Heart right ventricle (tissue), 16 donors: ENCODE measurements around the gene IQCB1. TPM values are rescaled to one million over a fixed set of nuclear protein-coding genes. Genes with fewer than 3 reads are reported as not detected.

Experiments
- ATAC-seq, 8 donors: fragments of 200-7000 bp; cut with Tn5 transposase; one replicate each; pipeline ENCODE4 v1.9.1; 2020; ENCODE audit warnings: mild to moderate bottlenecking in 8 of 8, moderate library complexity in 8 of 8, moderate number of reproducible peaks in 1 of 8
- DNase-seq, 2 donors: peaks; one replicate each; pipeline ENCODE4 v3.0.0-alpha.2; 2020
- H3K27ac ChIP-seq, 10 donors: fragments of 200-600 bp; sonication (generic) in 2 of 10; one replicate each; pipeline versions ENCODE4 v1.5.0 to v1.8.0; 2020 to 2022; ENCODE audit warnings: mild to moderate bottlenecking in 3 of 10
- H3K27me3 ChIP-seq, 7 donors: fragments of 200-600 bp; one replicate each; pipeline ENCODE4 v1.8.0; 2021 to 2022; ENCODE audit warnings: mild to moderate bottlenecking in 2 of 7
- H3K36me3 ChIP-seq, 9 donors: fragments of 200-600 bp; sonication (generic) in 1 of 9; one replicate each; pipeline versions ENCODE4 v1.5.0 to v1.8.0; 2020 to 2022; ENCODE audit warnings: mild to moderate bottlenecking in 2 of 9
- H3K4me1 ChIP-seq, 9 donors: fragments of 200-600 bp; sonication (generic) in 1 of 9; one replicate each; pipeline versions ENCODE4 v1.5.0 to v1.8.0; 2020 to 2022; ENCODE audit warnings: mild to moderate bottlenecking in 4 of 9
- H3K4me3 ChIP-seq, 10 donors: fragments of 200-600 bp; sonication (generic) in 2 of 10; one replicate each; pipeline versions ENCODE4 v1.5.0 to v1.8.0; 2020 to 2022; ENCODE audit warnings: mild to moderate bottlenecking in 7 of 10, moderate library complexity in 2 of 10
- H3K9me3 ChIP-seq, 11 donors: fragments of 200-600 bp in 10 of 11; sonication (generic) in 2 of 11; one replicate each; pipeline versions ENCODE4 v1.5.0 to v1.8.0; 2013 to 2022; ENCODE audit warnings: mild to moderate bottlenecking in 2 of 11, control low read depth in 1 of 11, moderate library complexity in 1 of 11
- CTCF ChIP-seq, 9 donors: fragments of 200-600 bp; sonication (generic) in 2 of 9; IDR thresholded peaks; one replicate each; pipeline versions ENCODE4 v1.5.0 to v1.8.0; 2021 to 2022; ENCODE audit warnings: antibody characterized with exemption in 9 of 9, mild to moderate bottlenecking in 5 of 9, moderate library complexity in 1 of 9
- WGBS, 2 donors: extraction: QIAGEN DNeasy Blood & Tissue Kit; methylation state at CpG; one replicate each; pipeline ENCODE4 v1.1.7; 2013; ENCODE audit warnings: inconsistent platforms in 1 of 2; 5-methylcytosine and 5-hydroxymethylcytosine counted together
- intact Hi-C, 10 donors: fragments of 100-400 bp; cut with DNase I; formaldehyde crosslinking; loops; one replicate each; pipeline versions ENCODE4 v1.11.1 to v1.14.2; 2022
- polyA plus RNA-seq, 2 donors: library from polyadenylated mRNA; stranded (reverse); fragments of 200-250 nt; gene quantifications; one replicate each; pipeline ENCODE4 v1.2.3, GENCODE V29; 2013
- total RNA-seq, 10 donors: library from RNA; stranded (reverse); fragmentation: NEBNext Ultra II Directional in 3 of 10; extraction: Animal tissue kit (Norgen Biotek cat#: 25700) in 3 of 10; gene quantifications; one replicate each; pipeline versions ENCODE4 v1.2.1 to v1.2.4, GENCODE V29; 2021 to 2023
- donor health status: Arrhythmogenic right ventricular cardiomyopathy.
- donor health status: ischemic (EF 13 %, LVEDD 7.1; RV severe dilation, severe dysfunction).
- donor health status: healthy with polysubstance abuse.
- donor health status: DM: no; HTN: yes; CAD: no.
- donor health status: DM: no; HTN: no; CAD: no.
- donor health status: ischemic (EF 25% LVEDD 6.9; RV normal size, moderate dysfunction).
- donor health status: ischemic (EF 25% LVEDD 5.7; RV mildly dilated, moderate dysfunction).
- donor health status: healthy.
- donor health status: DM: yes; HTN: yes; CAD: no.
- donor health status: Ischemic cardiomyopathy.
- donor health status: ischemic (EF 35%, LVEDD 5.7; RV mildly dilated, moderate dysfunction).
- donor health status: nonischemic (EF 11% LVEDD 7.7; RV severe dilation, severe dysfunction).
- donor health status: DM: yes; HTN: yes; CAD: no.
- donor health status: PGD.
- donor health status: ischemic (EF 29% LVEDD 5.4; RV normal size, mild dysfunction).
- donor health status: nonischemic (EF 23%, LVEDD 6.1; RV moderate dilation, normal function).

IQCB1 gene
- total and polyA plus RNA-seq, 12 donors: 4.9 to 9.9 (median 7.1) TPM

- ATAC-seq: no peak
- DNase-seq: no peak
- H3K27ac ChIP-seq: no peak overlapping the region
- 65 to 79% methylated on average over 1 of the region's 1 CpG for WGBS, 2 donors
- no peak overlapping the region for H3K4me3 ChIP-seq
- peaks cover 0 to 12% (median 0%) of the 10 kb centered on the region in 9 donors for H3K4me1 ChIP-seq
- H3K27me3 ChIP-seq: no peaks in the 10 kb centered on the region
- H3K9me3 ChIP-seq: no peaks in the 10 kb centered on the region
- TF ChIP-seq CTCF (IDR thresholded peaks at IDR 0.05): no peak
- intact Hi-C loops: loop anchor here in 1 of 10 donors (10.0 kb wide), 1 partner anchor 59 kb away; the partner anchor contains the start of gene HCLS1
- H3K36me3 ChIP-seq: peaks cover 0 to 100% (median 66%) of the 10 kb centered on the region in 9 donors
These were observed 111.4 kb downstream of the IQCB1 start for GRCh38 chr3:121723485-121723884.

GRCh38 chr3:121722411-121722810, 112.4 kb downstream of the IQCB1 start:
- Histone ChIP-seq H3K27ac (no peak overlapping the region), H3K36me3 (peaks cover 0 to 100% (median 66%) of the 10 kb centered on the region in 9 donors), H3K27me3 (no peaks in the 10 kb centered on the region), H3K4me1 (peaks cover 0 to 2% (median 0%) of the 10 kb centered on the region in 9 donors), H3K4me3 (no peak overlapping the region), H3K9me3 (no peaks in the 10 kb centered on the region)
- intact Hi-C loops: loop anchor here in 1 of 10 donors (10.0 kb wide), 1 partner anchor 58 kb away; the partner anchor contains the start of gene HCLS1
- DNase-seq (no peak), ATAC-seq (no peak)
- TF ChIP-seq CTCF (IDR thresholded peaks at IDR 0.05): no peak
- 86 to 87% methylated on average over 1 of the region's 1 CpG for WGBS, 2 donors

- intact Hi-C loops: loop anchor here in 1 of 10 donors (10.0 kb wide), 1 partner anchor 55 kb away; the partner anchor contains the start of gene HCLS1
- no peaks in the 10 kb centered on the region for H3K27me3 ChIP-seq
- peaks cover 0 to 100% (median 81%) of the 10 kb centered on the region in 9 donors for H3K36me3 ChIP-seq
These were observed 114.7 kb downstream of the IQCB1 start for GRCh38 chr3:121720163-121720562.

More at GRCh38 chr3:121720163-121720562, 114.7 kb downstream of the IQCB1 start:
- H3K27ac ChIP-seq: no peak overlapping the region
- no peak overlapping the region for H3K4me3 ChIP-seq
- DNase-seq (no peak), ATAC-seq (peak in 4 of 8 donors; percentile 37 to 69 (median 48))
- H3K4me1 ChIP-seq: no peaks in the 10 kb centered on the region
- TF ChIP-seq CTCF (IDR thresholded peaks at IDR 0.05): no peak
- H3K9me3 ChIP-seq: no peaks in the 10 kb centered on the region

Other genes with a start within 250 kb of the IQCB1 start
- 100 to 1,000 TPM in 9 of 10 donors, 10 to 100 TPM in 1; 99.3 to 279 (median 220) TPM for gene FBXO40, start 241.7 kb downstream of the IQCB1 start, total RNA-seq
- gene FBXO40, start 241.7 kb downstream of the IQCB1 start, polyA plus RNA-seq: 10 to 100 TPM in 1 of 2 donors, 1 to 10 TPM in 1; 2.9 to 38.1 TPM
- gene HCLS1, start 174.2 kb downstream of the IQCB1 start, total RNA-seq: 10 to 100 TPM in 4 of 10 donors, 1 to 10 TPM in 6; 5.0 to 40.7 (median 8.6) TPM
- 10 to 100 TPM; 12.6 to 15.9 TPM for gene HCLS1, start 174.2 kb downstream of the IQCB1 start, polyA plus RNA-seq
- 10 to 100 TPM; 37.1 to 66.8 (median 49.7) TPM for gene GOLGB1, start 85.3 kb downstream of the IQCB1 start, total RNA-seq
- 10 to 100 TPM; 12.3 to 26.8 TPM for gene GOLGB1, start 85.3 kb downstream of the IQCB1 start, polyA plus RNA-seq
- 1 to 10 TPM; 1.8 to 7.0 (median 3.3) TPM for gene EAF2, start 149 bp upstream of the IQCB1 start, total RNA-seq
- gene EAF2, start 149 bp upstream of the IQCB1 start, polyA plus RNA-seq: 1 to 10 TPM; 3.7 to 7.4 TPM
- 10 to 100 TPM in 1 of 10 donors, 1 to 10 TPM in 9; 2.3 to 14.9 (median 4.6) TPM for gene SLC15A2, start 59.3 kb upstream of the IQCB1 start, total RNA-seq
- gene SLC15A2, start 59.3 kb upstream of the IQCB1 start, polyA plus RNA-seq: 1 to 10 TPM in 1 of 2 donors, under 1 TPM in 1; 0.45 to 2.1 TPM
- under 1 TPM in 4 of 10 donors, not detected in 6; 0.13 to 0.25 (median 0.19) TPM for gene ILDR1, start 187.2 kb upstream of the IQCB1 start, total RNA-seq
- not detected for gene ILDR1, start 187.2 kb upstream of the IQCB1 start, polyA plus RNA-seq
- gene CD86, start 220.3 kb upstream of the IQCB1 start, total RNA-seq: 10 to 100 TPM in 1 of 10 donors, 1 to 10 TPM in 7, under 1 TPM in 2; 0.64 to 14.7 (median 1.4) TPM
- 1 to 10 TPM; 1.1 to 2.3 TPM for gene CD86, start 220.3 kb upstream of the IQCB1 start, polyA plus RNA-seq